Ectodermal cell (in vitro differentiated cells): ENCODE data around the gene GLS.
"Not testable (repeated sequence)": the region's sequence is repeated elsewhere in the genome, so short reads cannot be mapped to it uniquely, and the experiment has no call there.

Experiments
- H3K27ac ChIP-seq: 2 replicates; pipeline ENCODE4 v1.7.0; 2013; ENCODE audit warnings: mild to moderate bottlenecking, low read depth, low read length; ENCODE audit not compliant: insufficient read depth, poor library complexity, severe bottlenecking
- H3K27me3 ChIP-seq: 2 replicates; pipeline ENCODE4 v1.7.0; 2013; ENCODE audit warnings: mild to moderate bottlenecking, low read length; ENCODE audit not compliant: insufficient read depth, control insufficient read depth, poor library complexity, severe bottlenecking
- H3K36me3 ChIP-seq: one replicate; pipeline ENCODE4 v1.7.0; 2013; ENCODE audit warnings: low read length; ENCODE audit not compliant: control insufficient read depth, insufficient read depth
- H3K4me1 ChIP-seq: one replicate; pipeline ENCODE4 v1.7.0; 2013; ENCODE audit warnings: low read length; ENCODE audit not compliant: control insufficient read depth, insufficient read depth
- H3K4me3 ChIP-seq: 2 replicates; pipeline ENCODE4 v1.7.0; 2013; ENCODE audit warnings: low read depth, low read length, control low read depth; ENCODE audit not compliant: insufficient read depth
- H3K9me3 ChIP-seq: 2 replicates; pipeline ENCODE4 v1.7.0; 2013; ENCODE audit warnings: mild to moderate bottlenecking, low read length, moderate library complexity; ENCODE audit not compliant: control insufficient read depth
- WGBS, 2 experiments: methylation state at CpG; one replicate each; pipeline ENCODE4 v1.1.7; 2013; ENCODE audit warnings: missing lambda C conversion rate in 2 of 2; 5-methylcytosine and 5-hydroxymethylcytosine counted together

The GLS gene

GRCh38 chr2:190842606-190843104, 38.0 kb upstream of the GLS start:
- Histone ChIP-seq H3K27me3 (no peaks in the 10 kb centered on the region), H3K4me3 (no peak overlapping the region), H3K27ac (no peak overlapping the region), H3K9me3 (no peaks in the 10 kb centered on the region), H3K36me3 (no peaks in the 10 kb centered on the region), H3K4me1 (no peaks in the 10 kb centered on the region)
- 81 to 90% methylated on average over 1 of the region's 1 CpG for WGBS, 2 experiments

- Histone ChIP-seq H3K9me3 (no peaks in the 10 kb centered on the region), H3K36me3 (no peaks in the 10 kb centered on the region), H3K4me3 (no peak overlapping the region), H3K27me3 (no peaks in the 10 kb centered on the region), H3K27ac (no peak overlapping the region), H3K4me1 (no peaks in the 10 kb centered on the region)
- 98 to 100% methylated on average over 3 of the region's 3 CpGs for WGBS, 2 experiments
Measured at GRCh38 chr2:190843890-190844699, 36.5 kb upstream of the GLS start.

GRCh38 chr2:190844700-190845401, 35.8 kb upstream of the GLS start:
- Histone ChIP-seq H3K27me3 (no peaks in the 10 kb centered on the region), H3K4me3 (no peak overlapping the region), H3K9me3 (no peaks in the 10 kb centered on the region), H3K4me1 (no peaks in the 10 kb centered on the region), H3K36me3 (no peaks in the 10 kb centered on the region), H3K27ac (no peak overlapping the region)
- 95 to 99% methylated on average over 3 of the region's 4 CpGs for WGBS, 2 experiments

- Histone ChIP-seq H3K4me1 (no peaks in the 10 kb centered on the region), H3K27me3 (no peaks in the 10 kb centered on the region), H3K4me3 (no peak overlapping the region), H3K9me3 (no peaks in the 10 kb centered on the region), H3K27ac (no peak overlapping the region), H3K36me3 (no peaks in the 10 kb centered on the region)
- 95 to 96% methylated on average over 7 of the region's 7 CpGs for WGBS, 2 experiments
Measured at GRCh38 chr2:190846746-190847145, 33.9 kb upstream of the GLS start.

GRCh38 chr2:190847504-190848081, 33.0 kb upstream of the GLS start:
- no peaks in the 10 kb centered on the region for H3K4me1 ChIP-seq
- H3K27ac ChIP-seq, result no peak overlapping the region
- 96 to 98% methylated on average over 3 of the region's 3 CpGs for WGBS, 2 experiments

GRCh38 chr2:190849774-190850173, 30.8 kb upstream of the GLS start:
- no peak overlapping the region for H3K4me3 ChIP-seq
- H3K27me3 ChIP-seq, result no peaks in the 10 kb centered on the region
- 94 to 95% methylated on average over 2 of the region's 2 CpGs for WGBS, 2 experiments
- H3K27ac ChIP-seq, result no peak overlapping the region
- no peaks in the 10 kb centered on the region for H3K4me1 ChIP-seq
- H3K36me3 ChIP-seq, result no peaks in the 10 kb centered on the region
- H3K9me3 ChIP-seq, result no peaks in the 10 kb centered on the region

More at GRCh38 chr2:190847504-190848081, 33.0 kb upstream of the GLS start:
- no peaks in the 10 kb centered on the region for H3K9me3 ChIP-seq
- no peak overlapping the region for H3K4me3 ChIP-seq
- no peaks in the 10 kb centered on the region for H3K36me3 ChIP-seq
- H3K27me3 ChIP-seq, result no peaks in the 10 kb centered on the region

GRCh38 chr2:190853022-190853421, 27.6 kb upstream of the GLS start:
- H3K36me3 ChIP-seq, H3K9me3 ChIP-seq, H3K4me3 ChIP-seq, H3K27me3 ChIP-seq, H3K4me1 ChIP-seq, H3K27ac ChIP-seq: not testable (repeated sequence)
- WGBS, 2 experiments, result 90 to 92% methylated on average over 4 of the region's 4 CpGs

- no peak overlapping the region for H3K4me3 ChIP-seq
- WGBS, 2 experiments, result 92 to 100% methylated on average over 1 to 2 of the region's 2 CpGs
Measured at GRCh38 chr2:190853531-190854383, 26.9 kb upstream of the GLS start.

GRCh38 chr2:190854726-190855125, 25.9 kb upstream of the GLS start:
- Histone ChIP-seq H3K27ac (no peak overlapping the region), H3K4me1 (no peaks in the 10 kb centered on the region), H3K36me3 (no peaks in the 10 kb centered on the region), H3K9me3 (no peaks in the 10 kb centered on the region), H3K4me3 (no peak overlapping the region), H3K27me3 (no peaks in the 10 kb centered on the region)
- 98 to 100% methylated on average over 1 of the region's 1 CpG for WGBS, 2 experiments

More at GRCh38 chr2:190853531-190854383, 26.9 kb upstream of the GLS start:
- Histone ChIP-seq H3K36me3 (no peaks in the 10 kb centered on the region), H3K27me3 (no peaks in the 10 kb centered on the region), H3K4me1 (no peaks in the 10 kb centered on the region), H3K9me3 (no peaks in the 10 kb centered on the region), H3K27ac (no peak overlapping the region)
